HCT116 (cell line): Measurements from ENCODE around the gene EPDR1.

Experiments used
- POLR2A ChIP-seq: IDR thresholded peaks from 2 replicates; pipeline ENCODE4 v1.7.0; 2011; ENCODE audit warnings: borderline replicate concordance; ENCODE audit not compliant: insufficient read depth, insufficient read length; ENCODE audit errors: extremely low read depth
- TF ChIP-seq, protein P1 (sequence below): IDR thresholded peaks from 2 replicates; pipeline ENCODE4 v1.6.1; 2012
- TF ChIP-seq, protein P2 (sequence below), 3 experiments: fragments of 200-600 bp in 1 of 3; sonication (generic) in 1 of 3; IDR thresholded peaks in 2 of 3; conservative IDR thresholded peaks in 1 of 3; 2 replicates each; pipeline ENCODE4 v1.5.1; 2012 to 2017; ENCODE audit warnings: low read depth in 2 of 3, low read length in 2 of 3, antibody characterized with exemption in 1 of 3, borderline replicate concordance in 1 of 3, control low read depth in 1 of 3, mild to moderate bottlenecking in 1 of 3, mixed read lengths in 1 of 3, mixed run types in 1 of 3, moderate library complexity in 1 of 3; ENCODE audit not compliant: insufficient read depth in 1 of 3

DNA sequence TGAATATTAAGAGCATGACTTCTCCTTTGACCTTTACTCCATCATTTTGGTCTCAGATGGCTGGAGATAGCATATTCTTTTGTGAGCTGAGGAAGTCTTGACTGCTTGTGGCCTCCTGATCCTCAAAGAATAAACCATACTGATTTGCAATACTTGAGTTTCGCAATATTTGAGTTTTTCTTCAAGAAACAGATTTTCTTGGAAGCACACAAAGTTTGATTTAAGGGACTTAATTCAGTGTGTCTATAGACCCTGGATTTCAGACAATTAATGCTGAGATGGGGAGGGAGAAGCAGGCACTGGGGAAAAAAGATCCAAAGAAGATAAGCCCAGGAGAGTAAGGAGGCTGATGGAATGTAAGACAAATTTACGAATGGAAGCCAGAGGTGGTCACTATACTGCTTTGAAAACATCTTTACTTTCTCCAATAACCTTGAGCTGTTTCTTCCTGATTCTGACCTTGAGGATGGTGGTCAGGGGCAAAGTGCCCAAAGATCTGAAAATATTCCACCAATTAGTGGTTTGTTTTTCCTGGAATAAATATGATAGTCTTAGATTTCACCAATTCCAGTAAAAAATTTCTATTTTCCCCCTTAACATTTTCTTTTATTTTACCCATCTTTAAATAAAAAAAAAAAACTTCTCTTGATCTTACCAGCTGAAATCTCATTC lies 7.5 kb downstream of the EPDR1 start:
- TF ChIP-seq, protein P1, sequence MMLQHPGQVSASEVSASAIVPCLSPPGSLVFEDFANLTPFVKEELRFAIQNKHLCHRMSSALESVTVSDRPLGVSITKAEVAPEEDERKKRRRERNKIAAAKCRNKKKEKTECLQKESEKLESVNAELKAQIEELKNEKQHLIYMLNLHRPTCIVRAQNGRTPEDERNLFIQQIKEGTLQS: no peak
- TF ChIP-seq, protein P2, sequence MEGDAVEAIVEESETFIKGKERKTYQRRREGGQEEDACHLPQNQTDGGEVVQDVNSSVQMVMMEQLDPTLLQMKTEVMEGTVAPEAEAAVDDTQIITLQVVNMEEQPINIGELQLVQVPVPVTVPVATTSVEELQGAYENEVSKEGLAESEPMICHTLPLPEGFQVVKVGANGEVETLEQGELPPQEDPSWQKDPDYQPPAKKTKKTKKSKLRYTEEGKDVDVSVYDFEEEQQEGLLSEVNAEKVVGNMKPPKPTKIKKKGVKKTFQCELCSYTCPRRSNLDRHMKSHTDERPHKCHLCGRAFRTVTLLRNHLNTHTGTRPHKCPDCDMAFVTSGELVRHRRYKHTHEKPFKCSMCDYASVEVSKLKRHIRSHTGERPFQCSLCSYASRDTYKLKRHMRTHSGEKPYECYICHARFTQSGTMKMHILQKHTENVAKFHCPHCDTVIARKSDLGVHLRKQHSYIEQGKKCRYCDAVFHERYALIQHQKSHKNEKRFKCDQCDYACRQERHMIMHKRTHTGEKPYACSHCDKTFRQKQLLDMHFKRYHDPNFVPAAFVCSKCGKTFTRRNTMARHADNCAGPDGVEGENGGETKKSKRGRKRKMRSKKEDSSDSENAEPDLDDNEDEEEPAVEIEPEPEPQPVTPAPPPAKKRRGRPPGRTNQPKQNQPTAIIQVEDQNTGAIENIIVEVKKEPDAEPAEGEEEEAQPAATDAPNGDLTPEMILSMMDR (IDR thresholded peaks at IDR 0.05 in 2 of 3, conservative IDR thresholded peaks at IDR 0.05 in 1 of 3; ENCODE audit: borderline replicate concordance in 1 of 3, insufficient read depth in 1 of 3, low read depth in 2 of 3, low read length in 2 of 3): no peak
- no peak for TF ChIP-seq POLR2A
